Anterior cingulate cortex (tissue), 58 donors: ENCODE data around the gene CGN.
A peak's percentile ranks its signal among the peaks of the same experiment; 100 is the strongest.

Experiments used
- DNase-seq, 58 donors: peaks; one replicate each; lab custom pipeline; 2025; lab: John Stamatoyannopoulos, UW

The CGN gene

GRCh38 chr1:151510957-151511635 is at the start of gene CGN:
Gene CGN, plus strand, starts transcription at chr1:151511387. Its CDS starts 7,133 bp downstream, at chr1:151518520.
- peak; percentile 32 to 94 (median 88) for DNase-seq

GRCh38 chr1:151461694-151462093 is 49.5 kb upstream of the CGN start:
- no peak for DNase-seq

- no peak for DNase-seq
Observed at GRCh38 chr1:151465026-151465425, 46.2 kb upstream of the CGN start.

- peak in 19 of 58 donors; percentile 2 to 39 (median 16) for DNase-seq
Observed at GRCh38 chr1:151472856-151473731, 38.1 kb upstream of the CGN start.

- no peak for DNase-seq
Observed at GRCh38 chr1:151474745-151475144, 36.4 kb upstream of the CGN start.

GRCh38 chr1:151475175-151475574 is 36.0 kb upstream of the CGN start:
- DNase-seq, result no peak

GRCh38 chr1:151476083-151476482 is 35.1 kb upstream of the CGN start:
- DNase-seq, result no peak

- no peak for DNase-seq
Observed at GRCh38 chr1:151477066-151477465, 34.1 kb upstream of the CGN start.

- DNase-seq, result no peak
Observed at GRCh38 chr1:151478140-151478812, 32.9 kb upstream of the CGN start.

GRCh38 chr1:151478923-151479322 is 32.3 kb upstream of the CGN start:
- no peak for DNase-seq

GRCh38 chr1:151479462-151479861 is 31.7 kb upstream of the CGN start:
- no peak for DNase-seq

GRCh38 chr1:151482017-151482416 is 29.2 kb upstream of the CGN start:
- DNase-seq, result no peak

- no peak for DNase-seq
Observed at GRCh38 chr1:151485685-151486255, 25.4 kb upstream of the CGN start.

- no peak for DNase-seq
Observed at GRCh38 chr1:151486557-151486956, 24.6 kb upstream of the CGN start.

- DNase-seq, result no peak
Observed at GRCh38 chr1:151491641-151492040, 19.5 kb upstream of the CGN start.

GRCh38 chr1:151492120-151492519 is 19.1 kb upstream of the CGN start:
- DNase-seq, result no peak

GRCh38 chr1:151493042-151493441 is 18.1 kb upstream of the CGN start:
- no peak for DNase-seq

- peak in 8 of 58 donors; percentile 7 to 58 (median 19) for DNase-seq
Observed at GRCh38 chr1:151494741-151495281, 16.4 kb upstream of the CGN start.

- peak in 1 of 58 donors; percentile 43 for DNase-seq
Observed at GRCh38 chr1:151495316-151495715, 15.9 kb upstream of the CGN start.

- DNase-seq, result no peak
Observed at GRCh38 chr1:151499365-151499764, 11.8 kb upstream of the CGN start.

GRCh38 chr1:151499930-151500329 is 11.3 kb upstream of the CGN start:
- no peak for DNase-seq
